HG03280 (cell line): ENCODE measurements around the gene PKD1L1.

Experiments used
- ATAC-seq: cut with Tn5 transposase; IDR thresholded peaks from one replicate; pipeline ENCODE4 v1.9.1; 2021; ENCODE audit warnings: mild to moderate bottlenecking, moderate library complexity; ENCODE audit not compliant: unreplicated experiment

PKD1L1 gene

GRCh38 chr7:47906883-47907282, 41.4 kb downstream of the PKD1L1 start:
- ATAC-seq: no peak

GRCh38 chr7:47905076-47905920, 43.0 kb downstream of the PKD1L1 start:
- ATAC-seq: no peak

DNA sequence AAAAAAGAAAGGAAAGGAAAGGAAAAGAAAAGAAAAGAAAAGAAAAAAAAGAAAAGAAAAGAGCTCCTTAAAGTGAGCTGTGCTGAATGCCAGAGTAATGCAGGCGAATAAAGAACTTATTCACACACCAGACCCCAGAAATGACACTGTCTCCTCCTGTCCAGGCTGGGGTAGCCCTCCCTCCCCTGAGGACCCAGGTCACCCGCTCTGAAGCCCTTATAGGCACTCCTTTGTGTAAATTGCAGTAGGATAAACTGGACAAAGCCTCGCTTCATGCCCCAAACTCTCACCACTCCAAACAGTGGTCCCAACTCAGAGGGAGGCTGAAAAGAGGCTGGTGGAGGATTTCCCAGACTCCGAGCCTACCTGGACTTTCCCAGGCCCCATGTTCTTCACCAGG, 46.3 kb downstream of the PKD1L1 start:
- ATAC-seq: no peak

- ATAC-seq: no peak
Observed at GRCh38 chr7:47901542-47901941, 46.7 kb downstream of the PKD1L1 start.

GRCh38 chr7:47897831-47898230, 50.4 kb downstream of the PKD1L1 start:
- no peak for ATAC-seq

GRCh38 chr7:47896809-47897423, 51.4 kb downstream of the PKD1L1 start:
- no peak for ATAC-seq

DNA sequence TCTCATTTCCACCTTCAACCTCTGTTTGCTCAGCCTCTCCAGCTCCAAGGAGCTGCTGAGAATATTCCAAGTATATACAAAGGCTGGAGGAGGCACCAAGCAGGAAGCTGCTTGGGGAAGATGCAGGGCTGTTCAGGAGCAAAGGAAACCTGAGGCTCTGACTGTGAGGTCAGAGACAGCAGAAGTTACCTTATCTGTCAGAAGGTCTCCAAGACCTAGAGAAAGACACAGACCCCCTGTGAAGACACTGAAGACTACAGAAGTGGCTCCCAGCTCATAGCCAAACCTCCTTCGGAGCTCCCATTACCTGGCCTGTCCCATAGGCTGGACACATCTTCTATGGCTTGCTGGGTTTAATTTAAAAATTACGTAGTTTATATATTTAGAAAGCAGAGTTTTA, 53.2 kb downstream of the PKD1L1 start:
- ATAC-seq: no peak

GRCh38 chr7:47893721-47894365, 54.4 kb downstream of the PKD1L1 start:
- ATAC-seq: no peak

DNA sequence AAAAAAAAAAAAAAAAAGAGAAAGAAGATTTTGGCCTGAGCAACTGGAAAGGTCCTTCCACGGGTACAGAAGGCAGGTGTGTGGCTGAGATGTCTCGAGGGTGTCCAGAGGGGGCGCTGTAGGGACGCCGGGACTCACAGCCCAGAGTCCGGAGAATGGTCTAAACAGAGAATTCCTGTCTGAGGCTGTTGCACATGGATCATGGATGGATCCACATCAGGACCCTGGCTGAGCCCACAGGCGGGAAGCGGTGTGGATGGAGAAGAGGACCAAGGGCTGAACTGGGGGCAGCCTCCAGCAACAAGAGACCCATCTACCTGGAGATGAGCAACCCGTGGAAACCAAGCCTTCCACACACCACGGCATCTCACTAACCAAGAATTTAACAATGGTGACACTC, 55.0 kb downstream of the PKD1L1 start:
- ATAC-seq: no peak

DNA sequence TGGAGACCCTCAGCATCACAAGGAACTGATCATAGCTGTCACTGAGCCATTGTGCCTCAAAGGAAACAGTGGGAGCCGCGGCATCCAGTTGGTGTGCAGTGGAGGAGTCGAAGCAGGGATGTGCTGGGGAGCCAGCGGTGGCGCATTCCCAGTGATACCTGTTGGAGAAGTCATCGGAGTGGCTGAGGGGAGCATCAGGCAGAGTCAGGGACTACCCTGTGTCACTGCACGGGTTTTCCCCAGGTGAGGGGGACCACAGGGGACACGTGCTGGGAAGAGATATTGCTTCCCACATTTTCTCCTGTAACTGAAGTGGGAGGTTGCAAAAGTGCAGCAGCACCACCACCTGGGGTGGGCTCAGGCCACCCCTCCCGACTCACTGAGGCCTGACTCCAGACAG, 57.7 kb downstream of the PKD1L1 start:
- ATAC-seq: no peak

DNA sequence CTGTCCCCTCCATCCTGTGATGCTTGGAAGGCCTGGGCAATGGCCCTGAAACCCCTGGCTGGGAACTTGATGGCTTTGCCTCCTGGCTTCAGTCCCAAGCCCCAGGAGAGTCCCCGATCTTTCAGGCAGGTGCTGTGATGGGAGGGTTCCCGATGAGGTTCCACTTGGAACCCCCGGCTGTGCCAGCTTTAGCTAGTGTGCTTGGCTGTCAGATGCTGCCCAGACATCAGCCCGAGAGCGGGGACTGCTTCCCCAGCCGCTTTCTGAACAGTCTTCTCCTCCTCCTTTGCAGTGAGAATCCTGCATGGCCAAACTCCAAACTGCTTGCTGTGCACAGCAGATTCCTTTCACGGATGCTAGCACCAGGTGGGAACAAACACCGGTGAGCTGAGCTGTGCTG, 58.1 kb downstream of the PKD1L1 start:
- no peak for ATAC-seq

- no peak for ATAC-seq
Observed at GRCh38 chr7:47889723-47890122, 58.5 kb downstream of the PKD1L1 start.

DNA sequence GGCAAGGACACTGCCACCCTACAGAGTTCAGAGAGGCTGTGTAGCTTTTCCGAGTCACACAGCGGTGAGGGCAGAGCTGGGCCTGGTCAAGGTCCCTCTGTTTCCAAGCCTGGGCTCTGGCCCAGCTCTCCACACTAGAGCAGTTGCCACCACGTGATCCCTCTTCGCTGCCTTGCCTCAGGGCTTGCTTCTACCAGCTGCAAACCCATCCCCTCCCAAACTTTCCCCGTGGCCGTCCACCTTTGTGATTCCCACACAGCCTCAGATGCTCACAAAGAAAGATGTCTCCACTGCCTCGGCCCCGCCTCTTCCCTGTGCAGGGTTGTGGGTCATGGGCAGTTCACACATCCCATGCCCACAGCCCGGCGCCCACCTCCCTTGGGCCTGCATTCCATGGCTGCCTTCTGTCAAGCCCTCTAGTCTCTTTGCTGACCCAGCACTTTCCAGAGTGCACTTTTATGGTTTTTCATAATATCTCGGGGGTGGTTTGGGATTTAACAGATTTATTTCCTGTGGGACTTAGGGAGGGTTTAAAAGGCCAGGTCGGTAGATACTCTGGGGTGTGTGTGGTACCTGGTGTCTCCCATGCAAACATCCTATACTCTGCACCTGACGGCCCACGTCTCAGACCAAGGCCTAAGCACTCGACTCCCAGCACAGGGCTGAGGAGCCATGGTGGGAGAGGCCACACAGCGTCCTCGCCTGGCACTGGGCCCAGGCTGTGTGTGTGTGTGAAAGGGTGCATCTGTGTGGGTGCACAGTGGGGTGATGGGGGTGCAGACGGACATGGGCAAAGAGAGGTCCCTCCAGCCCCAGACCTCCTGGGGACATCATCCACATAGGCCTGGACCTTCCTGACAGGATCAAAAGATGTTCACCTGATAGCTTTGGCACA, 59.6 kb downstream of the PKD1L1 start:
- no peak for ATAC-seq

GRCh38 chr7:47887016-47887640, 61.1 kb downstream of the PKD1L1 start:
- no peak for ATAC-seq

GRCh38 chr7:47885987-47886811, 62.1 kb downstream of the PKD1L1 start:
- ATAC-seq: no peak

DNA sequence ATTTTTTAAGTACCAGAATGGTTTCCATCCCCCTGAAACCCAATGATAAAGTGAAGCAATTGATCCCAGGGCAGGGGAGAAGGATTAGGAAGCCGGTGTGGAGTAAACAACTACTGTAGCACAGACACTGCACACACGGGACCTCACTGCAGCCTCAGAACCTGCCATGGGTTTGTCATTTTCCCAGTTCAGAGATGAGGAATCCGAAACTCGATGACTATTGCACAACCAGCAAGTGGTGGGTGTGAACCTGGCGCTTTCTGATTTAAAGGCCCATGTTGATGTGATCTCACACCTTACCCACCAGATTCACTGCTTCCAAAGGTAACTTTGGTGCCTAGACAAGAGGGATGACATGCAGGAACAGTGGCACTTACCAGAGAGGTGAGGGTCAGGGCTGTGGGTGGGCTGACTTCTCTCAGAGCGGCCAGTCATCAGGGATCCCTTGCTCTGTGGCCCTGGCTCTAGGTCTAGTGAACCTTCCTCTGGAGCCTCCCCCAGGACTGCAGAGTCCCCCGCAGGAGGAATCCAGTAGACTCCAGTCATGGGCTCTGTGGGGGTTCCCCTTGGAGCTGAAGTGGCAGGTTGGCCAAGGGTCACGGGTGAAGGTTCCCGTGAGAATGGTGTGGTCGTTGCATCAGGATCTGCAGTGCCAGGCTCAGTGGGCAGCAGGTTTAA, 62.8 kb downstream of the PKD1L1 start:
- no peak for ATAC-seq

DNA sequence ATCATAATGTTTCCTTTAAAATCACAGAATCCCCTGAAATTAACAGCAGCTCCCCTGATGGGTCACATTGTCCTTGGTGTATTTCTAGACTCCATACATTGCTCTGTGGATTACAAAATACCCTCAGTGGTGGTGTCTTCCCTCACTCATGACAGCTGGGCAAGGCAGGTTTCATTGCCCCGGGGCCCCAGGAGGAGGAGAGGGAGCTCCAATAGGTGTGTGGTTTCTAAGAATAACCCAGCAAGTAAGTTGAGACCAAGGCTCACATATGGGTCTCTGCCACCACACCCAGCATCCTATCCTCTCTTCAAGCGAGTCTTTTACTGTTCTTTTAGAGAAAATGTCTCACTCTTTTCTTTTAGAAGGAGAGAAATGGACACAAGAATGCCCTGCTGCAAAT, 63.6 kb downstream of the PKD1L1 start:
- ATAC-seq: no peak

DNA sequence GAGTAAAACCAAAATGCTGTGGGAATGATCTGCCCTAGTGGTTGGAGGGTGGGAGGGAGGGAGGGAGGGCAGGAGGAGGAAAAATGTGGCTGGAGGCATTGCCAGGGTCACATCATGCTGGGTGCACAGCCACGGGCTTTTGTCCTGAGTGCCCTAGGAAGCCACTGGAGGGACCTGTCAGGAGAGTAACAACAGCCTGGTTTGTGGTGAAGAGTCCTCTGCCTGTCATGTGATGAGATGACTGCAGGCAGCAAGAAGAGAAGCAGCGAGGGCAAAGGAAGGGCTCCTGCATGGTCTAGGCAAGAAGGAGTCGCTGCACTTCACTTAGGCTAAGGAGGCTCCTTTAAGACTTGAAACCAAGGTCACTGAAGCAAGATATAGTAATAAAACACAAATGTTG, 65.6 kb downstream of the PKD1L1 start:
- ATAC-seq: no peak

DNA sequence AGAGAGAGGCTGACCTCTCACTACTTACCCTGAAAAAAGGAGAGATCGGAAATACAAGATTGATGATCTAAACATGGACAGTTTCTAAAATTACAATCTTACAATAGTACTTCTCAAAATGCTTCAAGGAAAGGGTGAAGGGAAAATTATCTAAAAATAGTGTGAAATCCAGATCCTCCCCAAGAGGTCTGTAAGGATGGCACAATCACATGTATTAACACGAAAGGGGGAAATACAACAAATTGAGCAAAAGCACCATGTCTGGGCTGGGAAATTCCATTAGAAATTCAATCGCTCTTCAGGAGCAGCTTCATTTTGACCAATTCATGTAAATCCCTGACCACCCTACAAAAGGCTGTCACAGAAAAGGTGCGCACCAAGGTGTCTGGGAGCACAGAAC, 67.0 kb downstream of the PKD1L1 start:
- no peak for ATAC-seq
